Caco-2 (cell line): ENCODE data around the gene ARNT2. TPM values are rescaled to one million over a fixed set of nuclear protein-coding genes. Genes with fewer than 3 reads are reported as not detected.

Experiments
- BruUV-seq: library from RNA; stranded (reverse); fragments of 400-500 nt; replicated peaks from 2 replicates; lab custom pipeline; 2021; lab: Mats Ljungman, UMichigan
- CTCF ChIA-PET: fragments of 300-600 bp; sonication (Branson Sonifier 250); formaldehyde crosslinking; loops from one replicate; lab custom pipeline; 2022; ENCODE audit warnings: antibody characterized with exemption; lab: Charles Lee
- POLR2A ChIA-PET: fragments of 300-600 bp; sonication (Branson Sonifier 250); formaldehyde crosslinking; loops from one replicate; lab custom pipeline; 2022; ENCODE audit warnings: antibody characterized with exemption; lab: Charles Lee
- DNase-seq, 2 experiments: peaks; one replicate each; pipeline versions ENCODE4 v3.0.0 to v3.0.0-alpha.2; 2020 to 2022
- H3K27me3 ChIP-seq: replicated peaks from 2 replicates; pipeline ENCODE4 v1.6.0; 2011; ENCODE audit warnings: low read length; ENCODE audit not compliant: control insufficient read depth, insufficient read depth
- H3K36me3 ChIP-seq: 2 replicates; pipeline ENCODE4 v1.5.1; 2011; ENCODE audit warnings: low read length; ENCODE audit not compliant: control insufficient read depth, insufficient read depth
- H3K4me1 ChIP-seq: fragments of 250-450 bp; sonication (Bioruptor Pico); 2 replicates; pipeline ENCODE4 v1.5.1; 2020; ENCODE audit warnings: mild to moderate bottlenecking
- H3K4me3 ChIP-seq: 2 replicates; pipeline ENCODE4 v1.5.1; 2011; ENCODE audit warnings: low read depth, mild to moderate bottlenecking, control low read depth, low read length
- H3K9me3 ChIP-seq: fragments of 250-450 bp; sonication (Bioruptor Pico); 2 replicates; pipeline ENCODE4 v1.5.1; 2020; ENCODE audit warnings: mild to moderate bottlenecking, moderate library complexity
- H3K27ac Mint-ChIP-seq: one replicate; pipeline ENCODE4 v1.8.0; 2022; ENCODE audit warnings: mixed read lengths; ENCODE audit not compliant: unreplicated experiment
- H3K27me3 Mint-ChIP-seq: one replicate; pipeline ENCODE4 v1.8.0; 2022; ENCODE audit warnings: mixed read lengths; ENCODE audit not compliant: insufficient read depth, unreplicated experiment
- H3K36me3 Mint-ChIP-seq: one replicate; pipeline ENCODE4 v1.8.0; 2022; ENCODE audit warnings: mild to moderate bottlenecking, mixed read lengths; ENCODE audit not compliant: insufficient read depth, unreplicated experiment
- H3K4me1 Mint-ChIP-seq: one replicate; pipeline ENCODE4 v1.8.0; 2022; ENCODE audit warnings: low read depth, mixed read lengths; ENCODE audit not compliant: unreplicated experiment
- H3K4me3 Mint-ChIP-seq: one replicate; pipeline ENCODE4 v1.8.0; 2022; ENCODE audit warnings: mild to moderate bottlenecking, moderate library complexity, mixed read lengths; ENCODE audit not compliant: unreplicated experiment
- H3K9me3 Mint-ChIP-seq: one replicate; pipeline ENCODE4 v1.8.0; 2022; ENCODE audit warnings: mixed read lengths; ENCODE audit not compliant: unreplicated experiment
- CTCF ChIP-seq, 2 experiments: fragments of 200-600 bp in 1 of 2; IDR thresholded peaks; 1 replicate in 1 of 2; 2 replicates in 1 of 2; pipeline versions ENCODE4 v1.5.1 to v1.8.0; 2011 to 2022; ENCODE audit warnings: antibody characterized with exemption in 1 of 2, control low read depth in 1 of 2, inconsistent platforms in 1 of 2, low read depth in 1 of 2, low read length in 1 of 2, mild to moderate bottlenecking in 1 of 2, moderate library complexity in 1 of 2; ENCODE audit not compliant: insufficient read depth in 1 of 2, severe bottlenecking in 1 of 2, unreplicated experiment in 1 of 2
- intact Hi-C: fragments of 100-400 bp; cut with micrococcal nuclease; formaldehyde crosslinking; loops from one replicate; pipeline ENCODE4 v1.10.0; 2022; ENCODE audit not compliant: unreplicated experiment
- total RNA-seq: library from RNA; stranded (reverse); gene quantifications from 2 replicates; pipeline ENCODE4 v1.2.3, GENCODE V29; 2022

ARNT2 gene
- total RNA-seq, 1 experiment from 2014 or later, result 0.23 TPM

GRCh38 chr15:80458580-80458979 lies 54.4 kb downstream of the ARNT2 start:
- H3K27me3 Mint-ChIP-seq, result no peaks in the 10 kb centered on the region
- Histone ChIP-seq H3K4me3 (no peak overlapping the region), H3K36me3 (no peaks in the 10 kb centered on the region), H3K27me3 (no peaks in the 10 kb centered on the region), H3K9me3 (no peaks in the 10 kb centered on the region), H3K4me1 (peaks cover 10% of the 10 kb centered on the region; the same call in 1 of the 2 replicates)
- DNase-seq, result no peak
- H3K4me3 Mint-ChIP-seq, result no peak overlapping the region
- CTCF ChIA-PET, result no interaction called here
- H3K4me1 Mint-ChIP-seq, result peaks cover 6% of the 10 kb centered on the region
- TF ChIP-seq CTCF (IDR thresholded peaks at IDR 0.05; ENCODE audit: insufficient read depth in 1 of 2, low read depth in 1 of 2, low read length in 1 of 2, severe bottlenecking in 1 of 2, unreplicated experiment in 1 of 2), result no peak
- intact Hi-C loops, result loop anchor here (5.0 kb wide), 1 partner anchor 39 kb away; no protein-coding TSS in a partner anchor
- no peak overlapping the region for H3K27ac Mint-ChIP-seq
- no peaks in the 10 kb centered on the region for H3K9me3 Mint-ChIP-seq
- BruUV-seq, result no TSS peak
- POLR2A ChIA-PET, result no interaction called here
- H3K36me3 Mint-ChIP-seq, result no peaks in the 10 kb centered on the region

GRCh38 chr15:80459380-80459779 lies 55.2 kb downstream of the ARNT2 start:
- Mint-ChIP-seq H3K9me3 (no peaks in the 10 kb centered on the region), H3K27me3 (no peaks in the 10 kb centered on the region), H3K4me3 (no peak overlapping the region), H3K4me1 (peaks cover 6% of the 10 kb centered on the region), H3K27ac (no peak overlapping the region), H3K36me3 (no peaks in the 10 kb centered on the region)
- Histone ChIP-seq H3K9me3 (no peaks in the 10 kb centered on the region), H3K36me3 (no peaks in the 10 kb centered on the region), H3K27me3 (no peaks in the 10 kb centered on the region), H3K4me1 (peaks cover 10% of the 10 kb centered on the region; the same call in 1 of the 2 replicates), H3K4me3 (no peak overlapping the region)
- ChIA-PET POLR2A (no interaction called here), CTCF (no interaction called here)
- intact Hi-C loops, result loop anchor here (5.0 kb wide), 1 partner anchor 38 kb away; no protein-coding TSS in a partner anchor
- no peak for TF ChIP-seq CTCF (IDR thresholded peaks at IDR 0.05; ENCODE audit: insufficient read depth in 1 of 2, low read depth in 1 of 2, low read length in 1 of 2, severe bottlenecking in 1 of 2, unreplicated experiment in 1 of 2)
- DNase-seq, result no peak
- BruUV-seq, result no TSS peak

DNA sequence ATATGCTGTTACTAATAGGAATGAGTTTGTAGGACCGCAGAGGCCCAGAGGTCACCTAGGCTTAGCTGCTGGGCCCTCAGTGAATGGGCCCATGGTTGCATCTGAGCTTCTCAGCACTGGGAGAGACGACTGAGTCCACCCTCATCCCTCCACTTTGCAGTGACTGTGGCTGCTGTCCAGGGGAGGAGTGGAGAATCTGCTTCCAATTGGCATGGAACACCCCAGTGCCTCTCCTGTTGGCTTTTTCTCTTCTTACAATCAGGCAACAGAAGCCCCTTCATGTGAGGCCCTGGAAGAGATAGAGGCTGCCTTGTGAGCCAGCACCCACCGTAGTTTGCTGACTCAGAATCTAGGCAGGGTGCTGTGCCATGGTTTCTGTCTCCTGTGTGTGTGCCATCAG lies 55.6 kb downstream of the ARNT2 start:
- DNase-seq, result no peak
- Mint-ChIP-seq H3K27me3 (no peaks in the 10 kb centered on the region), H3K9me3 (no peaks in the 10 kb centered on the region), H3K4me3 (no peak overlapping the region), H3K36me3 (no peaks in the 10 kb centered on the region), H3K4me1 (peaks cover 7% of the 10 kb centered on the region), H3K27ac (no peak overlapping the region)
- no peaks in the 10 kb centered on the region for H3K27me3 ChIP-seq
- BruUV-seq, result no TSS peak
- H3K4me1 ChIP-seq, result peaks cover 12% of the 10 kb centered on the region; the same call in 1 of the 2 replicates
- ChIA-PET POLR2A (no interaction called here), CTCF (no interaction called here)
- intact Hi-C loops, result loop anchor here (5.0 kb wide), 1 partner anchor 37 kb away; no protein-coding TSS in a partner anchor
- no peaks in the 10 kb centered on the region for H3K36me3 ChIP-seq
- H3K4me3 ChIP-seq, result no peak overlapping the region
- no peaks in the 10 kb centered on the region for H3K9me3 ChIP-seq
- TF ChIP-seq CTCF (IDR thresholded peaks at IDR 0.05; ENCODE audit: insufficient read depth in 1 of 2, low read depth in 1 of 2, low read length in 1 of 2, severe bottlenecking in 1 of 2, unreplicated experiment in 1 of 2), result no peak
